Hepatocyte (in vitro differentiated cells): ENCODE measurements around the gene MDGA2.

Experiments used
- CTCF ChIP-seq: fragments of 200-600 bp; sonication (generic); IDR thresholded peaks from 2 replicates; pipeline ENCODE4 v1.5.1; 2016; ENCODE audit warnings: antibody characterized with exemption, mild to moderate bottlenecking; ENCODE audit not compliant: poor library complexity
- EZH2phosphoT487 ChIP-seq: fragments of 200-600 bp; sonication (generic); IDR thresholded peaks from one replicate; pipeline ENCODE4 v1.6.1; 2018; ENCODE audit warnings: antibody characterized with exemption, mild to moderate bottlenecking, low read depth, moderate library complexity; ENCODE audit not compliant: unreplicated experiment, severe bottlenecking

- no peak for TF ChIP-seq EZH2phosphoT487
- TF ChIP-seq CTCF: no peak
These were observed 35.2 kb upstream of the MDGA2 start for GRCh38 chr14:47710581-47710980.
